Activated CD8-positive, alpha-beta memory T cell treated with anti-CD3 and anti-CD28 coated beads, Interleukin-2, amount 10 ng/mL, durations not matched to agents 7 days and 5 days (primary cell): ENCODE results near the gene GPR153. TPM values are rescaled to one million over a fixed set of nuclear protein-coding genes. Genes with fewer than 3 reads are reported as not detected.

ENCODE experiments used
- ATAC-seq: fragments of 150-1000 bp; cut with Tn5 transposase; one replicate; pipeline ENCODE4 v1.10.0; 2021; ENCODE audit warnings: moderate library complexity
- CTCF ChIA-PET: fragments of 350-600 bp; sonication (Branson Sonifier 250); formaldehyde crosslinking; loops from one replicate; lab custom pipeline; 2021; ENCODE audit warnings: antibody characterized with exemption; lab: Charles Lee
- DNase-seq: peaks from one replicate; pipeline ENCODE4 v3.0.0-alpha.2; 2020
- H3K27ac Mint-ChIP-seq: one replicate; pipeline ENCODE4 v1.8.0; 2021; ENCODE audit warnings: mild to moderate bottlenecking, mixed read lengths
- H3K27me3 Mint-ChIP-seq: one replicate; pipeline ENCODE4 v1.8.0; 2021; ENCODE audit warnings: mixed read lengths
- H3K36me3 Mint-ChIP-seq: one replicate; pipeline ENCODE4 v1.8.0; 2021; ENCODE audit warnings: mild to moderate bottlenecking, mixed read lengths
- H3K4me1 Mint-ChIP-seq: one replicate; pipeline ENCODE4 v1.8.0; 2021; ENCODE audit warnings: mixed read lengths
- H3K4me3 Mint-ChIP-seq: one replicate; pipeline ENCODE4 v1.8.0; 2021; ENCODE audit warnings: mild to moderate bottlenecking, moderate library complexity, mixed read lengths
- H3K9me3 Mint-ChIP-seq: one replicate; pipeline ENCODE4 v1.8.0; 2022; ENCODE audit warnings: low read depth, mixed read lengths
- total RNA-seq, 2 experiments: library from RNA; stranded (reverse); gene quantifications; one replicate each; pipeline ENCODE4 v1.2.3, GENCODE V29; 2021

Gene GPR153
- total RNA-seq, 2 experiments from 2014 or later: 1.1 to 1.2 TPM

- no peak for ATAC-seq
- CTCF ChIA-PET: interaction anchor here (1.9 kb wide), 1 partner anchor 150 kb away, joined by 6 read pairs; no protein-coding TSS in a partner anchor
- Mint-ChIP-seq H3K36me3 (no peaks in the 10 kb centered on the region), H3K4me3 (no peak overlapping the region), H3K9me3 (no peaks in the 10 kb centered on the region), H3K27ac (no peak overlapping the region), H3K4me1 (no peaks in the 10 kb centered on the region), H3K27me3 (no peaks in the 10 kb centered on the region)
- DNase-seq: no peak
These were observed 11.6 kb upstream of the GPR153 start for GRCh38 chr1:6272452-6272851.

GRCh38 chr1:6271554-6271953, 10.7 kb upstream of the GPR153 start:
- CTCF ChIA-PET: no interaction called here
- H3K27me3 Mint-ChIP-seq: no peaks in the 10 kb centered on the region
- no peaks in the 10 kb centered on the region for H3K4me1 Mint-ChIP-seq
- ATAC-seq (no peak), DNase-seq (no peak)
- H3K9me3 Mint-ChIP-seq: no peaks in the 10 kb centered on the region
- no peak overlapping the region for H3K27ac Mint-ChIP-seq
- no peaks in the 10 kb centered on the region for H3K36me3 Mint-ChIP-seq
- H3K4me3 Mint-ChIP-seq: no peak overlapping the region

GRCh38 chr1:6271006-6271405, 10.1 kb upstream of the GPR153 start:
- no peak for ATAC-seq
- Mint-ChIP-seq H3K4me1 (no peaks in the 10 kb centered on the region), H3K9me3 (no peaks in the 10 kb centered on the region), H3K27ac (no peak overlapping the region), H3K36me3 (no peaks in the 10 kb centered on the region), H3K27me3 (no peaks in the 10 kb centered on the region), H3K4me3 (no peak overlapping the region)
- no peak for DNase-seq
- CTCF ChIA-PET: no interaction called here

GRCh38 chr1:6270401-6270800, 9.5 kb upstream of the GPR153 start:
- Mint-ChIP-seq H3K9me3 (no peaks in the 10 kb centered on the region), H3K4me3 (no peak overlapping the region), H3K36me3 (no peaks in the 10 kb centered on the region), H3K27ac (no peak overlapping the region), H3K4me1 (no peaks in the 10 kb centered on the region), H3K27me3 (no peaks in the 10 kb centered on the region)
- DNase-seq: no peak
- ATAC-seq: no peak
- CTCF ChIA-PET: no interaction called here

GRCh38 chr1:6269720-6270400, 9.0 kb upstream of the GPR153 start:
- Mint-ChIP-seq H3K4me1 (no peaks in the 10 kb centered on the region), H3K27me3 (no peaks in the 10 kb centered on the region), H3K36me3 (no peaks in the 10 kb centered on the region), H3K9me3 (no peaks in the 10 kb centered on the region), H3K4me3 (no peak overlapping the region), H3K27ac (no peak overlapping the region)
- ATAC-seq: no peak
- CTCF ChIA-PET: no interaction called here
- DNase-seq: no peak

GRCh38 chr1:6269296-6269695, 8.4 kb upstream of the GPR153 start:
- Mint-ChIP-seq H3K4me3 (no peak overlapping the region), H3K4me1 (no peaks in the 10 kb centered on the region), H3K27ac (no peak overlapping the region), H3K36me3 (no peaks in the 10 kb centered on the region), H3K27me3 (no peaks in the 10 kb centered on the region), H3K9me3 (no peaks in the 10 kb centered on the region)
- CTCF ChIA-PET: no interaction called here
- ATAC-seq (no peak), DNase-seq (no peak)

GRCh38 chr1:6268415-6268814, 7.5 kb upstream of the GPR153 start:
- ATAC-seq (no peak), DNase-seq (no peak)
- H3K36me3 Mint-ChIP-seq: no peaks in the 10 kb centered on the region
- H3K4me3 Mint-ChIP-seq: no peak overlapping the region
- H3K4me1 Mint-ChIP-seq: peaks cover 5% of the 10 kb centered on the region
- no peaks in the 10 kb centered on the region for H3K9me3 Mint-ChIP-seq
- CTCF ChIA-PET: interaction anchor here (1.2 kb wide), 1 partner anchor 31 kb away, joined by 3 read pairs; no protein-coding TSS in a partner anchor
- no peak overlapping the region for H3K27ac Mint-ChIP-seq
- no peaks in the 10 kb centered on the region for H3K27me3 Mint-ChIP-seq

- Mint-ChIP-seq H3K9me3 (no peaks in the 10 kb centered on the region), H3K27ac (no peak overlapping the region), H3K36me3 (no peaks in the 10 kb centered on the region), H3K27me3 (no peaks in the 10 kb centered on the region), H3K4me3 (no peak overlapping the region), H3K4me1 (peaks cover 9% of the 10 kb centered on the region)
- DNase-seq: no peak
- ATAC-seq: no peak
- CTCF ChIA-PET: interaction anchor here (1.2 kb wide), 1 partner anchor 31 kb away, joined by 3 read pairs; no protein-coding TSS in a partner anchor
These were observed 6.9 kb upstream of the GPR153 start for GRCh38 chr1:6267686-6268322.

- DNase-seq: no peak
- Mint-ChIP-seq H3K27me3 (peaks cover 4% of the 10 kb centered on the region), H3K4me1 (peaks cover 12% of the 10 kb centered on the region), H3K9me3 (no peaks in the 10 kb centered on the region), H3K36me3 (no peaks in the 10 kb centered on the region), H3K4me3 (no peak overlapping the region), H3K27ac (no peak overlapping the region)
- ATAC-seq: no peak
- CTCF ChIA-PET: no interaction called here
These were observed 5.7 kb upstream of the GPR153 start for GRCh38 chr1:6266641-6267040.

GRCh38 chr1:6265151-6265550, 4.3 kb upstream of the GPR153 start:
- ATAC-seq: no peak
- CTCF ChIA-PET: interaction anchor here (2.3 kb wide), 1 partner anchor 18 kb away, joined by 10 read pairs; no protein-coding TSS in a partner anchor
- no peak overlapping the region for H3K4me3 Mint-ChIP-seq
- H3K4me1 Mint-ChIP-seq: peaks cover 12% of the 10 kb centered on the region
- DNase-seq: no peak
- no peaks in the 10 kb centered on the region for H3K9me3 Mint-ChIP-seq
- no peaks in the 10 kb centered on the region for H3K36me3 Mint-ChIP-seq
- peaks cover 4% of the 10 kb centered on the region for H3K27me3 Mint-ChIP-seq
- no peak overlapping the region for H3K27ac Mint-ChIP-seq

GRCh38 chr1:6263716-6264115, 2.8 kb upstream of the GPR153 start:
- Mint-ChIP-seq H3K36me3 (no peaks in the 10 kb centered on the region), H3K4me1 (peaks cover 12% of the 10 kb centered on the region), H3K27me3 (peaks cover 13% of the 10 kb centered on the region), H3K4me3 (no peak overlapping the region), H3K9me3 (no peaks in the 10 kb centered on the region), H3K27ac (no peak overlapping the region)
- CTCF ChIA-PET: interaction anchor here (2.3 kb wide), 1 partner anchor 17 kb away, joined by 10 read pairs; no protein-coding TSS in a partner anchor
- DNase-seq (no peak), ATAC-seq (no peak)

- Mint-ChIP-seq H3K9me3 (no peaks in the 10 kb centered on the region), H3K27ac (no peak overlapping the region), H3K4me3 (no peak overlapping the region), H3K36me3 (no peaks in the 10 kb centered on the region), H3K27me3 (peaks cover 15% of the 10 kb centered on the region), H3K4me1 (peaks cover 12% of the 10 kb centered on the region)
- DNase-seq (no peak), ATAC-seq (no peak)
- CTCF ChIA-PET: interaction anchor here (2.3 to 2.4 kb wide), 2 partner anchors 16 kb away, joined by 10 to 16 read pairs; no protein-coding TSS in a partner anchor
These were observed 1.9 kb upstream of the GPR153 start for GRCh38 chr1:6262555-6263420.

- CTCF ChIA-PET: interaction anchor here (2.4 kb wide), 1 partner anchor 15 kb away, joined by 16 read pairs; no protein-coding TSS in a partner anchor
- H3K27ac Mint-ChIP-seq: no peak overlapping the region
- H3K9me3 Mint-ChIP-seq: no peaks in the 10 kb centered on the region
These were observed 707 bp upstream of the GPR153 start for GRCh38 chr1:6261615-6261995.

More at GRCh38 chr1:6261615-6261995, 707 bp upstream of the GPR153 start:
- Mint-ChIP-seq H3K4me3 (peak overlapping the region; percentile 41), H3K36me3 (no peaks in the 10 kb centered on the region), H3K4me1 (peaks cover 12% of the 10 kb centered on the region), H3K27me3 (peaks cover 15% of the 10 kb centered on the region)
- no peak for ATAC-seq
- no peak for DNase-seq
